Pancreas (tissue), 10 donors: ENCODE data around the gene TFAP2E. TPM values are rescaled to one million over a fixed set of nuclear protein-coding genes. Genes with fewer than 3 reads are reported as not detected.

Experiments
- ATAC-seq, 4 donors: fragments of 200-7000 bp; cut with Tn5 transposase; one replicate each; pipeline versions ENCODE4 v1.8.0 to v1.9.1; 2020; ENCODE audit warnings: mild to moderate bottlenecking in 4 of 4, moderate library complexity in 4 of 4
- DNase-seq, 6 donors: peaks; one replicate each; pipeline ENCODE4 v3.0.0-alpha.2; 2020
- FAIRE-seq: peaks from 2 replicates; lab custom pipeline; 2012; peaks lifted over from hg19 to GRCh38; lab: Jason Lieb, UNC
- H3K27ac ChIP-seq, 4 donors: fragments of 200-600 bp; sonication (generic); 1 replicate in 3 of 4; 2 replicates in 1 of 4; pipeline versions ENCODE4 v1.5.0 to v1.8.0; 2020
- H3K27me3 ChIP-seq, 4 donors: fragments of 200-600 bp; one replicate each; pipeline ENCODE4 v1.8.0; 2021
- H3K36me3 ChIP-seq, 3 donors: fragments of 200-600 bp; sonication (generic) in 1 of 3; one replicate each; pipeline versions ENCODE4 v1.5.0 to v1.8.0; 2020 to 2021
- H3K4me1 ChIP-seq, 3 donors: fragments of 200-600 bp; one replicate each; pipeline ENCODE4 v1.8.0; 2021
- H3K4me3 ChIP-seq, 4 donors: fragments of 200-600 bp; sonication (generic) in 2 of 4; one replicate each; pipeline versions ENCODE4 v1.5.0 to v1.8.0; 2020 to 2021
- H3K9me3 ChIP-seq, 4 donors: fragments of 200-600 bp; one replicate each; pipeline ENCODE4 v1.8.0; 2021
- CTCF ChIP-seq, 4 donors: fragments of 200-600 bp; sonication (generic) in 3 of 4; IDR thresholded peaks; one replicate each; pipeline versions ENCODE4 v1.5.0 to v1.8.0; 2021; ENCODE audit warnings: antibody characterized with exemption in 4 of 4
- WGBS, 2 donors: extraction: QIAGEN DNeasy Blood & Tissue Kit; methylation state at CpG; one replicate each; pipeline ENCODE4 v1.1.7; 2013; 5-methylcytosine and 5-hydroxymethylcytosine counted together
- intact Hi-C, 3 donors: fragments of 100-400 bp; cut with DNase I; formaldehyde crosslinking; loops; one replicate each; pipeline versions ENCODE4 v1.11.1 to v1.14.2; 2022
- polyA plus RNA-seq, 2 donors: library from polyadenylated mRNA; stranded (reverse); fragments of 200-250 nt; gene quantifications; one replicate each; pipeline ENCODE4 v1.2.3, GENCODE V29; 2013
- total RNA-seq, 6 donors: library from RNA; stranded (reverse); fragmentation: NEBNext Ultra II Directional in 4 of 6; extraction: Animal tissue kit (Norgen Biotek cat#: 25700) in 4 of 6; gene quantifications; one replicate each; pipeline versions ENCODE4 v1.2.1 to v1.2.4, GENCODE V29; 2021 to 2023
- donor health status: healthy with polysubstance abuse.
- donor health status: DM: no; HTN: no; CAD: no; lungs with moderate emphysema.
- donor health status: DM: no; HTN: no; CAD: no.
- donor health status: control.
- donor health status: control.
- donor health status: Bipolar disorder and iron deficiency.
- donor health status: DM: yes; HTN: yes; CAD: no.
- donor health status: DM: no; HTN: no; CAD: no.
- donor health status: DM: no; HTN: no; CAD: no.
- donor health status: DM: yes; HTN: yes; CAD: no.

The TFAP2E gene
- total and polyA plus RNA-seq, 8 donors: 0.08 to 2.0 (median 0.25) TPM

GRCh38 chr1:35537806-35538205 is 35.3 kb upstream of the TFAP2E start:
- FAIRE-seq: no peak
- Histone ChIP-seq H3K4me3 (no peak overlapping the region), H3K36me3 (no peaks in the 10 kb centered on the region), H3K4me1 (peaks cover 0 to 15% (median 8%) of the 10 kb centered on the region in 3 donors), H3K9me3 (no peaks in the 10 kb centered on the region), H3K27me3 (no peaks in the 10 kb centered on the region), H3K27ac (no peak overlapping the region)
- intact Hi-C loops: no loop called here
- 81 to 89% methylated on average over 1 of the region's 1 CpG for WGBS, 2 donors
- ATAC-seq: no peak
- DNase-seq: no peak
- TF ChIP-seq CTCF (IDR thresholded peaks at IDR 0.05): no peak

- WGBS, 2 donors: 74 to 76% methylated on average over 6 of the region's 6 CpGs
- peak in 3 of 4 donors; percentile 50 to 59 (median 59) for ATAC-seq
- Histone ChIP-seq H3K27me3 (no peaks in the 10 kb centered on the region), H3K27ac (peak overlapping the region in 1 of 4 donors; percentile 31), H3K4me1 (peaks cover 0 to 15% (median 8%) of the 10 kb centered on the region in 3 donors), H3K36me3 (no peaks in the 10 kb centered on the region), H3K4me3 (no peak overlapping the region), H3K9me3 (no peaks in the 10 kb centered on the region)
- no peak for TF ChIP-seq CTCF (IDR thresholded peaks at IDR 0.05)
- intact Hi-C loops: no loop called here
- no peak for DNase-seq
- FAIRE-seq: no peak
Observed at GRCh38 chr1:35539073-35539823, 33.9 kb upstream of the TFAP2E start.

GRCh38 chr1:35539824-35540261 is 33.3 kb upstream of the TFAP2E start:
- TF ChIP-seq CTCF (IDR thresholded peaks at IDR 0.05): no peak
- intact Hi-C loops: no loop called here
- FAIRE-seq: no peak

GRCh38 chr1:35544976-35545375 is 28.1 kb upstream of the TFAP2E start:
- H3K4me1 ChIP-seq: peaks cover 0 to 7% (median 6%) of the 10 kb centered on the region in 3 donors
- intact Hi-C loops: no loop called here
- peak in 2 of 6 donors; percentile 55 to 65 for DNase-seq

More at GRCh38 chr1:35539824-35540261, 33.3 kb upstream of the TFAP2E start:
- no peaks in the 10 kb centered on the region for H3K36me3 ChIP-seq
- ATAC-seq: peak in 3 of 4 donors; percentile 32 to 47 (median 45)
- no peak overlapping the region for H3K4me3 ChIP-seq
- H3K27ac ChIP-seq: peak overlapping the region in 1 of 4 donors; percentile 31
- no peaks in the 10 kb centered on the region for H3K27me3 ChIP-seq
- DNase-seq: no peak
- H3K4me1 ChIP-seq: peaks cover 0 to 15% (median 8%) of the 10 kb centered on the region in 3 donors
- H3K9me3 ChIP-seq: no peaks in the 10 kb centered on the region
- 13 to 29% methylated on average over 1 of the region's 1 CpG for WGBS, 2 donors

More at GRCh38 chr1:35544976-35545375, 28.1 kb upstream of the TFAP2E start:
- FAIRE-seq (no peak), ATAC-seq (peak; percentile 61 to 86 (median 82))
- no peaks in the 10 kb centered on the region for H3K9me3 ChIP-seq
- H3K36me3 ChIP-seq: peaks cover 0 to 4% (median 0%) of the 10 kb centered on the region in 3 donors
- peak in 1 of 4 donors; percentile 23 for TF ChIP-seq CTCF (IDR thresholded peaks at IDR 0.05)
- 63 to 64% methylated on average over 3 of the region's 3 CpGs for whole genome bisulfite sequencing, 2 donors
- no peaks in the 10 kb centered on the region for H3K27me3 ChIP-seq
- no peak overlapping the region for H3K27ac ChIP-seq
- no peak overlapping the region for H3K4me3 ChIP-seq
